SK-N-SH (cell line): ENCODE measurements around the gene YJEFN3.

Source experiments
- CHD2 ChIP-seq: fragments of 150-350 bp; IDR thresholded peaks from 2 replicates; pipeline ENCODE4 v1.6.1; 2018; ENCODE audit warnings: low read length; ENCODE audit not compliant: partially characterized antibody
- FOSL2 ChIP-seq: IDR thresholded peaks from 2 replicates; pipeline ENCODE4 v1.4.0; 2012; ENCODE audit warnings: low read depth, mild to moderate bottlenecking, moderate library complexity, borderline replicate concordance
- NRF1 ChIP-seq: IDR thresholded peaks from 2 replicates; pipeline ENCODE4 v1.6.1; 2012; ENCODE audit warnings: low read depth, mild to moderate bottlenecking, low read length
- POLR2AphosphoS5 ChIP-seq: IDR thresholded peaks from 2 replicates; pipeline ENCODE4 v1.6.1; 2012; ENCODE audit warnings: low read depth, low read length
- RAD21 ChIP-seq: IDR thresholded peaks from 2 replicates; pipeline ENCODE4 v1.6.1; 2012; ENCODE audit warnings: mild to moderate bottlenecking, low read length
- SMC3 ChIP-seq: IDR thresholded peaks from 2 replicates; pipeline ENCODE4 v1.6.1; 2012; ENCODE audit warnings: low read depth, low read length, improper control_type of control experiment
- TF ChIP-seq, protein P1 (sequence below): fragments of 200-600 bp; sonication (generic); IDR thresholded peaks from 2 replicates; pipeline ENCODE4 v1.6.1; 2017; ENCODE audit warnings: antibody characterized with exemption, mild to moderate bottlenecking, moderate library complexity
- TF ChIP-seq, protein P2 (sequence below): fragments of 150-350 bp; IDR thresholded peaks from 2 replicates; pipeline ENCODE4 v1.6.1; 2017; ENCODE audit warnings: antibody characterized with exemption, low read length, low read depth, borderline replicate concordance

DNA sequence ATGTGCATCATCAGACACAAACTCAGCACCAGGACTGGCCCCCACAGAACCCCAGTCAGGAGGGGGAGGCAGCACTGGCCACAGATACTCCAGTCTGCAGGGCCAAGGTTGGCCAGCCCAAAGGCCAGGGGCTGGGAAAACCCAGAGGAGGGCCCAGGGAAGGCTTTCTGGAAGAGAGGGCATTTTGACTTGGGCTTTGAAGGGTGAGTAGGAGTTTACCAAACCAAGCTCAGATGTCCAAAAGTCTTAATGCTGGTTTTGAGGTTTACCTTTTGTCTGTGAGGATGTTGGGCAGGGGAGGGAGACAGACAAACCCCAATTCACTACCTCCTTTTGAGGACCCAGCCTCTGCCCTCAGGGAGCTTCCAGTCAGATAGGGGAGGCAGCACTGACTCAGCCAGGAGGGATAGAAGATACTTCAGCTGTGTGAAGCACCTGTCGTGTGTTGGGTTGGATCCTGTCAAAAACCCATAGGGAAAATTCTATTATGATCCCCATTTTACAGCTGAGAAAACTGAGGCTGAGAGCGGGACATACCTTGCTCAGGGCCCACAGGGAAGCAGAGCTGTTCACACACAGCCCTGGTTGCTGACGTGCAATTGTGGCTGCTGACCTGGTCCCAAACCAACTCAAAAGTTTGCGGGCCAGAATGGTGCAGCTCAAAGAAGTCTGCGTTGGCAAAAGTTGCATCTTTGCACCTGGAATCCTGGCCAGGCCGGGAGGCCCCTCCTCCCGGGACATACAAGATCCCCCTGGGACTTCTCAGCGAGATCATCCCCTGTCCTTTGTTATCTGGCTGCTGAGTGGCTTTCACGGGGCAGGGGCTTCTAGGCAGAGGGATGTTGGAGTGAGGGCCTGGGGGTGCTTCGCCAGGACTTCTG is 22.5 kb downstream of the YJEFN3 start:
- TF ChIP-seq NRF1 = no peak
- TF ChIP-seq POLR2AphosphoS5 = no peak
- TF ChIP-seq, protein P1, sequence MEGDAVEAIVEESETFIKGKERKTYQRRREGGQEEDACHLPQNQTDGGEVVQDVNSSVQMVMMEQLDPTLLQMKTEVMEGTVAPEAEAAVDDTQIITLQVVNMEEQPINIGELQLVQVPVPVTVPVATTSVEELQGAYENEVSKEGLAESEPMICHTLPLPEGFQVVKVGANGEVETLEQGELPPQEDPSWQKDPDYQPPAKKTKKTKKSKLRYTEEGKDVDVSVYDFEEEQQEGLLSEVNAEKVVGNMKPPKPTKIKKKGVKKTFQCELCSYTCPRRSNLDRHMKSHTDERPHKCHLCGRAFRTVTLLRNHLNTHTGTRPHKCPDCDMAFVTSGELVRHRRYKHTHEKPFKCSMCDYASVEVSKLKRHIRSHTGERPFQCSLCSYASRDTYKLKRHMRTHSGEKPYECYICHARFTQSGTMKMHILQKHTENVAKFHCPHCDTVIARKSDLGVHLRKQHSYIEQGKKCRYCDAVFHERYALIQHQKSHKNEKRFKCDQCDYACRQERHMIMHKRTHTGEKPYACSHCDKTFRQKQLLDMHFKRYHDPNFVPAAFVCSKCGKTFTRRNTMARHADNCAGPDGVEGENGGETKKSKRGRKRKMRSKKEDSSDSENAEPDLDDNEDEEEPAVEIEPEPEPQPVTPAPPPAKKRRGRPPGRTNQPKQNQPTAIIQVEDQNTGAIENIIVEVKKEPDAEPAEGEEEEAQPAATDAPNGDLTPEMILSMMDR = no peak
- no peak for TF ChIP-seq SMC3
- no peak for TF ChIP-seq FOSL2
- no peak for TF ChIP-seq CHD2
- no peak for TF ChIP-seq RAD21
- TF ChIP-seq, protein P2, sequence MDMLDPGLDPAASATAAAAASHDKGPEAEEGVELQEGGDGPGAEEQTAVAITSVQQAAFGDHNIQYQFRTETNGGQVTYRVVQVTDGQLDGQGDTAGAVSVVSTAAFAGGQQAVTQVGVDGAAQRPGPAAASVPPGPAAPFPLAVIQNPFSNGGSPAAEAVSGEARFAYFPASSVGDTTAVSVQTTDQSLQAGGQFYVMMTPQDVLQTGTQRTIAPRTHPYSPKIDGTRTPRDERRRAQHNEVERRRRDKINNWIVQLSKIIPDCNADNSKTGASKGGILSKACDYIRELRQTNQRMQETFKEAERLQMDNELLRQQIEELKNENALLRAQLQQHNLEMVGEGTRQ = no peak
